ENCODE measurements around the gene TNFAIP8. TPM values are rescaled to one million over a fixed set of nuclear protein-coding genes. Genes with fewer than 3 reads are reported as not detected.

Gene TNFAIP8
- total RNA-seq, 1 experiment from 2014 or later: 24.1 TPM

DNA sequence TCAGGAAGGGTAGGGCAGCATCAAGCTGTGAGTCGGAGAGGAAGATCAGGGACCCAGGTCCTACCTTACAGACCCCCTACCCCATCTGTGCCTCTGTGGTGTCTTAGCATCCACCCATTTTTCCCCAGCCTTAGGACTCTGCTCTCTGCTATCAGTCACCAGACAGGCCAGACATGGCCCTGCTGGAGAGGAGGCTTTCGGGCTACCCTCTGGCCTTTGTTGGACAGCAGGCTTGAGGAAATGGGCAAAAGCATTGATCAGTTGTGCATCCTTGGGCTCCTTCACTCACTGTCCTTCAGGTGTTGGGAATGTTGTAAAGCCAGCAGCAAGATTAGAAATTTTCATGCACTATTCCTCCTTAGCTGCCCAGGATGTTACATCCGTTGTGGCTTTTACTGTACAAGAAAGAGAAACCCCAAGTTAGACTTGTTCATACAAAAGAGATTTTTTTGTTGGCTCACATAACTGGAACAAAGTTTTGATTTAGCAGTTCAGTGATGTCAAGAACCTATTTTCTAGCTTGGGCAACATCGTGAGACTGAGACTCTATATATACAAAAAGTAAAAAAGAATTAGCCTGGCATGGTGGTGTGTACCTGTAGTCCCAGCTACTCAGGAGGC lies 17.4 kb upstream of the TNFAIP8 start (continued):
- TF ChIP-seq, protein P1, sequence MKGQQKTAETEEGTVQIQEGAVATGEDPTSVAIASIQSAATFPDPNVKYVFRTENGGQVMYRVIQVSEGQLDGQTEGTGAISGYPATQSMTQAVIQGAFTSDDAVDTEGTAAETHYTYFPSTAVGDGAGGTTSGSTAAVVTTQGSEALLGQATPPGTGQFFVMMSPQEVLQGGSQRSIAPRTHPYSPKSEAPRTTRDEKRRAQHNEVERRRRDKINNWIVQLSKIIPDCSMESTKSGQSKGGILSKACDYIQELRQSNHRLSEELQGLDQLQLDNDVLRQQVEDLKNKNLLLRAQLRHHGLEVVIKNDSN (CRISPR knock-in tag; IDR thresholded peaks at IDR 0.05): no peak

DNA sequence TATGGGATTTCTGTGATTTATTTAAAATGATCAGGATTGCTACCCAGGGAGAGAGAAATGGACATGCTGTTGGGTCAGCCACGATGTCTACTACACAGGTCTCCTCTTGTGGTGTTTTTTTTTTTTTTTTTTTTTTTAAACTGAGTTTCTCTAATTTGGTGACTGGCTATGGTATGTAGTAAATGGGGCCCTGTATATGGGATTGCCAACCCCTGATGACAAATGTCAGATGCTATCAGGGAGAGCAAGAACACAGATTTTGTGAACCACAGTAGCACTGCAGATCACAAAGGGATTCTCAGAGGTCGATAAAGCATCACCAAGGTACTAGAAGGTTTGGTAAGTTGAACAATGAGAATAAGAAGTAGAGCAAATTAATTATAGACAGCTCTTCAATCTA lies 16.5 kb upstream of the TNFAIP8 start:
- H3K27ac Mint-ChIP-seq: no peak overlapping the region
- no peak for DNase-seq (ENCODE audit: low spot score)
- no peaks in the 10 kb centered on the region for H3K27me3 Mint-ChIP-seq (ENCODE audit: low read depth)
- ChIA-PET CTCF (no interaction called here), POLR2A (no interaction called here)
- ATAC-seq: no peak
- H3K36me3 Mint-ChIP-seq: no peaks in the 10 kb centered on the region
- no peak overlapping the region for H3K4me3 Mint-ChIP-seq
- no peak for TF ChIP-seq PRRX2 (CRISPR knock-in tag; IDR thresholded peaks at IDR 0.05)
- TF ChIP-seq, protein P2, sequence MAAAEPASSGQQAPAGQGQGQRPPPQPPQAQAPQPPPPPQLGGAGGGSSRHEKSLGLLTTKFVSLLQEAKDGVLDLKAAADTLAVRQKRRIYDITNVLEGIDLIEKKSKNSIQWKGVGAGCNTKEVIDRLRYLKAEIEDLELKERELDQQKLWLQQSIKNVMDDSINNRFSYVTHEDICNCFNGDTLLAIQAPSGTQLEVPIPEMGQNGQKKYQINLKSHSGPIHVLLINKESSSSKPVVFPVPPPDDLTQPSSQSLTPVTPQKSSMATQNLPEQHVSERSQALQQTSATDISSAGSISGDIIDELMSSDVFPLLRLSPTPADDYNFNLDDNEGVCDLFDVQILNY (CRISPR knock-in tag; IDR thresholded peaks at IDR 0.05): no peak
- TF ChIP-seq, protein P3, sequence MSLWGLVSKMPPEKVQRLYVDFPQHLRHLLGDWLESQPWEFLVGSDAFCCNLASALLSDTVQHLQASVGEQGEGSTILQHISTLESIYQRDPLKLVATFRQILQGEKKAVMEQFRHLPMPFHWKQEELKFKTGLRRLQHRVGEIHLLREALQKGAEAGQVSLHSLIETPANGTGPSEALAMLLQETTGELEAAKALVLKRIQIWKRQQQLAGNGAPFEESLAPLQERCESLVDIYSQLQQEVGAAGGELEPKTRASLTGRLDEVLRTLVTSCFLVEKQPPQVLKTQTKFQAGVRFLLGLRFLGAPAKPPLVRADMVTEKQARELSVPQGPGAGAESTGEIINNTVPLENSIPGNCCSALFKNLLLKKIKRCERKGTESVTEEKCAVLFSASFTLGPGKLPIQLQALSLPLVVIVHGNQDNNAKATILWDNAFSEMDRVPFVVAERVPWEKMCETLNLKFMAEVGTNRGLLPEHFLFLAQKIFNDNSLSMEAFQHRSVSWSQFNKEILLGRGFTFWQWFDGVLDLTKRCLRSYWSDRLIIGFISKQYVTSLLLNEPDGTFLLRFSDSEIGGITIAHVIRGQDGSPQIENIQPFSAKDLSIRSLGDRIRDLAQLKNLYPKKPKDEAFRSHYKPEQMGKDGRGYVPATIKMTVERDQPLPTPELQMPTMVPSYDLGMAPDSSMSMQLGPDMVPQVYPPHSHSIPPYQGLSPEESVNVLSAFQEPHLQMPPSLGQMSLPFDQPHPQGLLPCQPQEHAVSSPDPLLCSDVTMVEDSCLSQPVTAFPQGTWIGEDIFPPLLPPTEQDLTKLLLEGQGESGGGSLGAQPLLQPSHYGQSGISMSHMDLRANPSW (CRISPR knock-in tag; conservative IDR thresholded peaks at IDR 0.05; ENCODE audit: low read depth): no peak
- no peak for TF ChIP-seq ZNF121 (CRISPR knock-in tag; IDR thresholded peaks at IDR 0.05)
- TF ChIP-seq NR1H2 (CRISPR knock-in tag; IDR thresholded peaks at IDR 0.05): no peak
- TF ChIP-seq, protein P4, sequence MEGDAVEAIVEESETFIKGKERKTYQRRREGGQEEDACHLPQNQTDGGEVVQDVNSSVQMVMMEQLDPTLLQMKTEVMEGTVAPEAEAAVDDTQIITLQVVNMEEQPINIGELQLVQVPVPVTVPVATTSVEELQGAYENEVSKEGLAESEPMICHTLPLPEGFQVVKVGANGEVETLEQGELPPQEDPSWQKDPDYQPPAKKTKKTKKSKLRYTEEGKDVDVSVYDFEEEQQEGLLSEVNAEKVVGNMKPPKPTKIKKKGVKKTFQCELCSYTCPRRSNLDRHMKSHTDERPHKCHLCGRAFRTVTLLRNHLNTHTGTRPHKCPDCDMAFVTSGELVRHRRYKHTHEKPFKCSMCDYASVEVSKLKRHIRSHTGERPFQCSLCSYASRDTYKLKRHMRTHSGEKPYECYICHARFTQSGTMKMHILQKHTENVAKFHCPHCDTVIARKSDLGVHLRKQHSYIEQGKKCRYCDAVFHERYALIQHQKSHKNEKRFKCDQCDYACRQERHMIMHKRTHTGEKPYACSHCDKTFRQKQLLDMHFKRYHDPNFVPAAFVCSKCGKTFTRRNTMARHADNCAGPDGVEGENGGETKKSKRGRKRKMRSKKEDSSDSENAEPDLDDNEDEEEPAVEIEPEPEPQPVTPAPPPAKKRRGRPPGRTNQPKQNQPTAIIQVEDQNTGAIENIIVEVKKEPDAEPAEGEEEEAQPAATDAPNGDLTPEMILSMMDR (IDR thresholded peaks at IDR 0.05): no peak
- TF ChIP-seq, protein P5, sequence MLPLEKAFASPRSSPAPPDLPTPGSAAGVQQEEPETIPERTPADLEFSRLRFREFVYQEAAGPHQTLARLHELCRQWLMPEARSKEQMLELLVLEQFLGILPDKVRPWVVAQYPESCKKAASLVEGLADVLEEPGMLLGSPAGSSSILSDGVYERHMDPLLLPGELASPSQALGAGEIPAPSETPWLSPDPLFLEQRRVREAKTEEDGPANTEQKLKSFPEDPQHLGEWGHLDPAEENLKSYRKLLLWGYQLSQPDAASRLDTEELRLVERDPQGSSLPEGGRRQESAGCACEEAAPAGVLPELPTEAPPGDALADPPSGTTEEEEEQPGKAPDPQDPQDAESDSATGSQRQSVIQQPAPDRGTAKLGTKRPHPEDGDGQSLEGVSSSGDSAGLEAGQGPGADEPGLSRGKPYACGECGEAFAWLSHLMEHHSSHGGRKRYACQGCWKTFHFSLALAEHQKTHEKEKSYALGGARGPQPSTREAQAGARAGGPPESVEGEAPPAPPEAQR (CRISPR knock-in tag; IDR thresholded peaks at IDR 0.05): no peak
- no peak for TF ChIP-seq KAT7 (CRISPR knock-in tag; IDR thresholded peaks at IDR 0.05; ENCODE audit: borderline replicate concordance)
- no peak for TF ChIP-seq ZNF423 (CRISPR knock-in tag; IDR thresholded peaks at IDR 0.05)
- TF ChIP-seq, protein P6, sequence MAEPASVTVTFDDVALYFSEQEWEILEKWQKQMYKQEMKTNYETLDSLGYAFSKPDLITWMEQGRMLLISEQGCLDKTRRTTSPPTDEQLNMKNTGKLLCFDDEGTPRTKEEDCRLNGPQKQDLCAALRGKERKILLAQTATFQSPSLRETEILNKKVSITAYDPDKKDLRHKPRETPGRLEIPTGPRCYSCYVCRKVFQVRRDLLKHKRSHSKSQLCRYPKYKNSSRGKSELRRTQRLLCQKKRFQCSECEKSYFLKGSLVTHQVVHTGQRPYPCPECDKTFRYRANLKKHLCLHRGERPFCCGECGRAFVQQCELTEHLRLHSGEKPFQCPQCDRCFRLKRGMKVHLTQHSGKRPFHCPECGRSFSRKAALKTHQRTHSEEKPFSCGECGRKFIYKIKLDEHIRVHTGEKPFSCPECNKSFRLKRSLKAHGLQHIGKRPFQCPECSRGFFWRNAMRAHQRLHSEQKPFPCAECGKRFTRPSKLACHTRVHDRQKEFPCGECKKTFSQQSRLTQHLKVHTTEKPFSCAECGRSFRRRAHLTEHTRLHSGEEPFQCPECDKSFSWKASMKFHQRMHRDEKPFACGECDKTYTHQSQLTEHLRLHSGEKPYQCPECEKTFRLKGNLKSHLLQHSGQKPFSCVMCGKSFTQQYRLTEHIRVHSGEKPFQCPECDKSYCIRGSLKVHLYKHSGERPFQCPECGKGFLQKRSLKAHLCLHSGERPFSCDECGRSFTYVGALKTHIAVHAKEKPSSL (CRISPR knock-in tag; conservative IDR thresholded peaks at IDR 0.05): no peak
- TF ChIP-seq ZNF232 (CRISPR knock-in tag; IDR thresholded peaks at IDR 0.05): no peak
- no peak for TF ChIP-seq TEAD1 (CRISPR knock-in tag; IDR thresholded peaks at IDR 0.05)
- TF ChIP-seq NFYB (CRISPR knock-in tag; conservative IDR thresholded peaks at IDR 0.05; ENCODE audit: low read depth): no peak
- TF ChIP-seq, protein P7, sequence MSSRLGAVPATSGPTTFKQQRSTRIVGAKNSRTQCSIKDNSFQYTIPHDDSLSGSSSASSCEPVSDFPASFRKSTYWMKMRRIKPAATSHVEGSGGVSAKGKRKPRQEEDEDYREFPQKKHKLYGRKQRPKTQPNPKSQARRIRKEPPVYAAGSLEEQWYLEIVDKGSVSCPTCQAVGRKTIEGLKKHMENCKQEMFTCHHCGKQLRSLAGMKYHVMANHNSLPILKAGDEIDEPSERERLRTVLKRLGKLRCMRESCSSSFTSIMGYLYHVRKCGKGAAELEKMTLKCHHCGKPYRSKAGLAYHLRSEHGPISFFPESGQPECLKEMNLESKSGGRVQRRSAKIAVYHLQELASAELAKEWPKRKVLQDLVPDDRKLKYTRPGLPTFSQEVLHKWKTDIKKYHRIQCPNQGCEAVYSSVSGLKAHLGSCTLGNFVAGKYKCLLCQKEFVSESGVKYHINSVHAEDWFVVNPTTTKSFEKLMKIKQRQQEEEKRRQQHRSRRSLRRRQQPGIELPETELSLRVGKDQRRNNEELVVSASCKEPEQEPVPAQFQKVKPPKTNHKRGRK (CRISPR knock-in tag; IDR thresholded peaks at IDR 0.05; ENCODE audit: borderline replicate concordance): no peak
- TF ChIP-seq ZNF138 (CRISPR knock-in tag; conservative IDR thresholded peaks at IDR 0.05): no peak
- TF ChIP-seq CREM (CRISPR knock-in tag; IDR thresholded peaks at IDR 0.05): no peak
- TF ChIP-seq FOXP1 (CRISPR knock-in tag; IDR thresholded peaks at IDR 0.05; ENCODE audit: borderline replicate concordance): no peak
- TF ChIP-seq, protein P8, sequence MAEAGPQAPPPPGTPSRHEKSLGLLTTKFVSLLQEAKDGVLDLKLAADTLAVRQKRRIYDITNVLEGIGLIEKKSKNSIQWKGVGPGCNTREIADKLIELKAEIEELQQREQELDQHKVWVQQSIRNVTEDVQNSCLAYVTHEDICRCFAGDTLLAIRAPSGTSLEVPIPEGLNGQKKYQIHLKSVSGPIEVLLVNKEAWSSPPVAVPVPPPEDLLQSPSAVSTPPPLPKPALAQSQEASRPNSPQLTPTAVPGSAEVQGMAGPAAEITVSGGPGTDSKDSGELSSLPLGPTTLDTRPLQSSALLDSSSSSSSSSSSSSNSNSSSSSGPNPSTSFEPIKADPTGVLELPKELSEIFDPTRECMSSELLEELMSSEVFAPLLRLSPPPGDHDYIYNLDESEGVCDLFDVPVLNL (CRISPR knock-in tag; IDR thresholded peaks at IDR 0.05; ENCODE audit: borderline replicate concordance, low read depth): no peak
- no peak for TF ChIP-seq ZNF396 (CRISPR knock-in tag; IDR thresholded peaks at IDR 0.05; ENCODE audit: borderline replicate concordance)
- TF ChIP-seq TP53 (CRISPR knock-in tag; IDR thresholded peaks at IDR 0.05): no peak
- no peaks in the 10 kb centered on the region for H3K9me3 Mint-ChIP-seq
- H3K4me1 Mint-ChIP-seq: peaks cover 51% of the 10 kb centered on the region

All from WTC11 (cell line).